Psoas muscle (tissue), 8 donors: ENCODE results near the gene REEP1. TPM values are rescaled to one million over a fixed set of nuclear protein-coding genes. Genes with fewer than 3 reads are reported as not detected.

ENCODE experiments used
- ATAC-seq, 4 donors: fragments of 200-7000 bp; cut with Tn5 transposase; one replicate each; pipeline ENCODE4 v1.9.1; 2020; ENCODE audit warnings: moderate library complexity in 3 of 4, mild to moderate bottlenecking in 2 of 4
- DNase-seq, 2 donors: peaks; one replicate each; pipeline ENCODE4 v3.0.0-alpha.2; 2020
- H3K27ac ChIP-seq: fragments of 200-600 bp; one replicate; pipeline ENCODE4 v1.8.0; 2022
- H3K27me3 ChIP-seq, 3 donors: fragments of 200-600 bp in 1 of 3; one replicate each; pipeline versions ENCODE4 v1.6.1 to v1.8.0; 2013 to 2022; ENCODE audit warnings: low read length in 2 of 3, mild to moderate bottlenecking in 2 of 3, moderate library complexity in 1 of 3; ENCODE audit not compliant: insufficient read depth in 3 of 3
- H3K36me3 ChIP-seq, 2 donors: fragments of 200-600 bp in 1 of 2; one replicate each; pipeline versions ENCODE4 v1.6.1 to v1.8.0; 2013 to 2022; ENCODE audit warnings: low read depth in 1 of 2, mild to moderate bottlenecking in 1 of 2, moderate library complexity in 1 of 2; ENCODE audit not compliant: insufficient read depth in 1 of 2
- H3K4me1 ChIP-seq: fragments of 200-600 bp; one replicate; pipeline ENCODE4 v1.8.0; 2022
- H3K4me3 ChIP-seq: fragments of 200-600 bp; one replicate; pipeline ENCODE4 v1.8.0; 2022; ENCODE audit warnings: mild to moderate bottlenecking
- H3K9me3 ChIP-seq: fragments of 200-600 bp; one replicate; pipeline ENCODE4 v1.8.0; 2022
- WGBS, 3 donors: extraction: QIAGEN DNeasy Blood & Tissue Kit; methylation state at CpG; one replicate each; pipeline versions ENCODE4 v1.1.6 to v1.1.7; 2013; 5-methylcytosine and 5-hydroxymethylcytosine counted together
- intact Hi-C, 2 donors: fragments of 100-400 bp; cut with DNase I; formaldehyde crosslinking; loops; one replicate each; pipeline versions ENCODE4 v1.11.0 to v1.14.2; 2022
- polyA plus RNA-seq, 3 donors: library from polyadenylated mRNA; stranded (reverse); fragments of 200-250 nt; gene quantifications; one replicate each; pipeline ENCODE4 v1.2.3, GENCODE V29; 2013
- total RNA-seq, 4 donors: library from RNA; stranded (reverse); fragmentation: NEBNext Ultra II Directional in 2 of 4; extraction: Animal tissue kit (Norgen Biotek cat#: 25700) in 2 of 4; gene quantifications; one replicate each; pipeline versions ENCODE4 v1.2.1 to v1.2.4, GENCODE V29; 2021 to 2023
- TF ChIP-seq, protein P1 (sequence below): fragments of 200-600 bp; IDR thresholded peaks from one replicate; pipeline ENCODE4 v1.8.0; 2022; ENCODE audit warnings: antibody characterized with exemption
- donor health status: healthy with polysubstance abuse.
- donor health status: DM: no; HTN: no; CAD: no; lungs with moderate emphysema.
- donor health status: Bipolar disorder and iron deficiency.
- donor health status: healthy.
- donor health status: DM: yes; HTN: yes; CAD: no.
- donor health status: DM: no; HTN: no; CAD: no.
- donor health status: DM: no; HTN: no; CAD: no.
- donor health status: DM: yes; HTN: yes; CAD: no.

The REEP1 gene
- total and polyA plus RNA-seq, 7 donors, result 1.2 to 16.1 (median 7.9) TPM

DNA sequence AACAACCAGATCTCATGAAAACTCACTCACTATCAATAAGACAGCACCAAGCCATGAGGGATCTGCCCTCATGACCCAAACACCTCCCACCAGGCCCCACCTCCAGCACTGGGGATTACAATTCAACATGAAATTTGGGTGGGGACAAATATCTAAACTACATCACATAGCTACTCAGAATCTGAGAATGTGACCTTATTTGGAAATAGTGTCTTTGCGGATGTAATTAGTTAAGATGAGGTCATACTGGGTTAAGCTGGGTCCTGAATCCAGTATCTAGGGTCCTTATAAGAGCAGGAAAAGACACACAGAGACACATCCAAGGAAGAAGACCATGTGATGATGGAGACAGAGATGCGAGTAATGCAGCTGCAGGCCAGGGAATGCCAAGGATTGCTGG lies 27.5 kb upstream of the REEP1 start:
- no peak overlapping the region for H3K27ac ChIP-seq
- intact Hi-C loops, result loop anchor here in 1 of 2 donors (5.0 kb wide), 1 partner anchor 33 kb away; no protein-coding TSS in a partner anchor
- ATAC-seq, result no peak

DNA sequence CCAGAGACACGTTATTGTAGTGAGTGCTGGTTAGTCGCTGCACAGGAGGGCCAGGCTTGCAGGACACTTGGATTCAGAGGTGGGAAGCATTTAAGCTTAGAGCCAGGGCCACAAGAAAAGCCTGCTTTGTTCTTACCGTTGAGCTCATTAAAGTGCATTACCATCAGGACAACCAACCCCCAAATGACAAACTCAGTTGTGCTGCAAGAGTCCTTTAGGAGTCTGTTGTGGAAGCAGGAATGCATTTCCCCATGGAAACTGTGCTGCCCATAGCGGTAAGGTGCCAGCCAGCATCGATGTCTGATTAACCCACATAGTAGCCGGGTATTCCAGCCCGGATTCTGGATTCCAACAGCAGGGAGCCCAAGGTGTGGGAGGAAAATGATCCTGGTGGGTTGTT lies 23.4 kb upstream of the REEP1 start:
- DNase-seq, result no peak
- Histone ChIP-seq H3K4me3 (no peak overlapping the region), H3K27me3 (no peaks in the 10 kb centered on the region), H3K27ac (no peak overlapping the region), H3K9me3 (no peaks in the 10 kb centered on the region), H3K36me3 (no peaks in the 10 kb centered on the region), H3K4me1 (no peaks in the 10 kb centered on the region)
- WGBS, 3 donors, result 54 to 64% (median 61%) methylated on average over 7 of the region's 7 CpGs
- ATAC-seq, result no peak
- intact Hi-C loops, result no loop called here
- TF ChIP-seq, protein P1, sequence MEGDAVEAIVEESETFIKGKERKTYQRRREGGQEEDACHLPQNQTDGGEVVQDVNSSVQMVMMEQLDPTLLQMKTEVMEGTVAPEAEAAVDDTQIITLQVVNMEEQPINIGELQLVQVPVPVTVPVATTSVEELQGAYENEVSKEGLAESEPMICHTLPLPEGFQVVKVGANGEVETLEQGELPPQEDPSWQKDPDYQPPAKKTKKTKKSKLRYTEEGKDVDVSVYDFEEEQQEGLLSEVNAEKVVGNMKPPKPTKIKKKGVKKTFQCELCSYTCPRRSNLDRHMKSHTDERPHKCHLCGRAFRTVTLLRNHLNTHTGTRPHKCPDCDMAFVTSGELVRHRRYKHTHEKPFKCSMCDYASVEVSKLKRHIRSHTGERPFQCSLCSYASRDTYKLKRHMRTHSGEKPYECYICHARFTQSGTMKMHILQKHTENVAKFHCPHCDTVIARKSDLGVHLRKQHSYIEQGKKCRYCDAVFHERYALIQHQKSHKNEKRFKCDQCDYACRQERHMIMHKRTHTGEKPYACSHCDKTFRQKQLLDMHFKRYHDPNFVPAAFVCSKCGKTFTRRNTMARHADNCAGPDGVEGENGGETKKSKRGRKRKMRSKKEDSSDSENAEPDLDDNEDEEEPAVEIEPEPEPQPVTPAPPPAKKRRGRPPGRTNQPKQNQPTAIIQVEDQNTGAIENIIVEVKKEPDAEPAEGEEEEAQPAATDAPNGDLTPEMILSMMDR, result no peak

More for the DNA sequence above, 27.5 kb upstream of the REEP1 start:
- H3K4me3 ChIP-seq, result no peak overlapping the region
- H3K4me1 ChIP-seq, result no peaks in the 10 kb centered on the region
- 78 to 89% (median 83%) methylated on average over 2 of the region's 2 CpGs for WGBS, 3 donors
- H3K36me3 ChIP-seq, result no peaks in the 10 kb centered on the region
- TF ChIP-seq, protein P1, result no peak
- DNase-seq, result no peak
- H3K27me3 ChIP-seq, result no peaks in the 10 kb centered on the region
- H3K9me3 ChIP-seq, result no peaks in the 10 kb centered on the region

DNA sequence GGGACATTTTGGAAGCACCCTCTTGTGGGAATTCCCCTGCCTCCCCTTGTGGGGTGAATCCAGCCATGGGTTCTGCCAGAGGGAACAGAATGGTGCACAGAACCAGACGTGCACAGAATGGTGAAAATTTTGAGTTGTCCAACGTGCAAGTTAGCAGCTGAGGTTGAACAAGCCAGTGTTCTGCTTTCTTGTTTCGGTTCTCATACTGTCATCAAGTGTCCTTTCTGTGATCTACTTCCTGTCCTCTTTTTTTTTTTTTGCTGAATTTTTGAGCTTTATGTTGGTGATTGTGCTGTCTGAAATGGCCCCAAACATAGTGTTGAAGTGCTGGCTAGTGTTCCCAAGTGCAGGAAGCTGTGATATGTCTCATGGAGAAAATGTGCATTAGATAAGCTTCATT lies 21.5 kb upstream of the REEP1 start:
- H3K4me3 ChIP-seq, result no peak overlapping the region
- DNase-seq, result no peak
- H3K36me3 ChIP-seq, result no peaks in the 10 kb centered on the region
- no peaks in the 10 kb centered on the region for H3K27me3 ChIP-seq
- no peaks in the 10 kb centered on the region for H3K9me3 ChIP-seq
- WGBS, 3 donors, result 75 to 80% (median 77%) methylated on average over 3 of the region's 3 CpGs
- no peak overlapping the region for H3K27ac ChIP-seq
- intact Hi-C loops, result no loop called here
- TF ChIP-seq, protein P1, result no peak
- no peak for ATAC-seq
- no peaks in the 10 kb centered on the region for H3K4me1 ChIP-seq

DNA sequence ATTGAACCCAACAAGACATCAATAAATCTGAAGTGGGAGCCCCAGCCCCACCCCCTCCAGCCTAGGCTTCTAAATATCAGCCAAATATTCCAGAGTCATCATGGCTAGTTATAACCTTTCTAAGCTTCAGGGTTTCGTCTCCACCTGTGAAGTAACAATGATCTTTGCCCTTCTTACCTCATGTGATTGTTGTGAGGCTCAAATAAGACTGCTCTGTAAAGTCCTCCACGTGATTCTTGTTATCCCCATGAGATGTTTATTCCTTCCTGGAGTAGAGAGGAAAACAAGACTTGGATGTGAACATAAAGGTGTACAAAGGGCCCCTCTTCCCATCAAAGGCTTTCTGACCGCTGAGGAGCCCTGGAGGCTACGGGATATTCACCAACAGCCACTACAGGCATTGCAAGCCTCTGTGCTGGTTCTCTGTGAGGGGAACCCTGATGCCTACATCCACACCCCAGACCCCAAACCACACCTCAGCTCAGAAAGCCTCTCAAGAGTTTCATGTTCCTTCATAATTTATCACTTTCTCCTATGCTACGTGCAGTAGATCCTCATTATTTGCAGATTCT lies 20.1 kb upstream of the REEP1 start:
- no peaks in the 10 kb centered on the region for H3K36me3 ChIP-seq
- DNase-seq, result no peak
- TF ChIP-seq, protein P1, result no peak
- ATAC-seq, result no peak
- WGBS, 3 donors, result 71 to 72% (median 72%) methylated on average over 5 of the region's 5 CpGs
- H3K4me3 ChIP-seq, result no peak overlapping the region
- peaks cover 5% of the 10 kb centered on the region for H3K4me1 ChIP-seq
- no peaks in the 10 kb centered on the region for H3K9me3 ChIP-seq
- intact Hi-C loops, result no loop called here
- H3K27me3 ChIP-seq, result no peaks in the 10 kb centered on the region
- no peak overlapping the region for H3K27ac ChIP-seq

DNA sequence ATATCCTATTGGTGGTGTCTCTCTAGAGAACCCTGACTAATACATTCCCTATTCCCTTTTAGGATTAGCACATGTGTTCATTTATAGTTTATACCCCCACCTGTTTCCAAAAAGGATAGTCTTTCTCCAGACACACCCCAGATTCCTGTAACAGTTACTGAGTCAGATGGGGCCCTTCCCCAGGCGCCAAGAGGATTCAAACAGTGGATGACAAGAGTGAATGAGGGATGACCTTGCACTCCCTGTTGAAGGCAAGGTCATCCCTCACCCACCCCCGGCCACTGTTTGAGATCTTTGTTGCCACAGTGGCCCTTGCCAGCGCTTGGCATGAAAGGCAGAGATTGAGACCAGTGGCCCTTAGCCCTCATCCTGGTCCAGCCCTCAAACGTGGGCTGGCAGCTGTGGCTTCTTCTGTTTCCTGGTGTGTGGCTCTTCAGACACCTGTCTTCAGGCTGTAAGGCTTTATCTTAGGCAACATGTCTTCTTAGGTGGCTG lies 15.3 kb upstream of the REEP1 start:
- 43 to 57% (median 50%) methylated on average over 4 of the region's 4 CpGs for WGBS, 3 donors
- Histone ChIP-seq H3K4me3 (no peak overlapping the region), H3K27me3 (no peaks in the 10 kb centered on the region), H3K4me1 (peaks cover 5% of the 10 kb centered on the region), H3K9me3 (no peaks in the 10 kb centered on the region), H3K36me3 (no peaks in the 10 kb centered on the region), H3K27ac (peak overlapping the region; percentile 60)
- ATAC-seq, result peak; percentile 81 to 93 (median 89)
- intact Hi-C loops, result no loop called here
- TF ChIP-seq, protein P1, result no peak
- peak; percentile 25 to 54 for DNase-seq
